ENCODE measurements around the gene ZC3H10.

- no peak for TF ChIP-seq EZH2 (IDR thresholded peaks at IDR 0.05; ENCODE audit: low read depth)
- TF ChIP-seq CTCF (conservative IDR thresholded peaks at IDR 0.05) = no peak
These were observed 35.7 kb upstream of the ZC3H10 start for GRCh38 chr12:56082382-56082781.
